Stimulated activated CD4-positive, alpha-beta T cell treated with anti-CD3 and anti-CD28 coated beads, Interleukin-4, amount 100 ng/mL, for 4 hours (primary cell): ENCODE results near the gene SLC66A3.
"Not testable (repeated sequence)": the region's sequence is repeated elsewhere in the genome, so short reads cannot be mapped to it uniquely, and the experiment has no call there.

Experiments
- DNase-seq, 2 experiments: peaks; one replicate each; pipeline ENCODE4 v3.0.0-alpha.2; 2020

The SLC66A3 gene

GRCh38 chr2:11165046-11165445, 9.8 kb downstream of the SLC66A3 start:
- not testable (repeated sequence) for DNase-seq

DNA sequence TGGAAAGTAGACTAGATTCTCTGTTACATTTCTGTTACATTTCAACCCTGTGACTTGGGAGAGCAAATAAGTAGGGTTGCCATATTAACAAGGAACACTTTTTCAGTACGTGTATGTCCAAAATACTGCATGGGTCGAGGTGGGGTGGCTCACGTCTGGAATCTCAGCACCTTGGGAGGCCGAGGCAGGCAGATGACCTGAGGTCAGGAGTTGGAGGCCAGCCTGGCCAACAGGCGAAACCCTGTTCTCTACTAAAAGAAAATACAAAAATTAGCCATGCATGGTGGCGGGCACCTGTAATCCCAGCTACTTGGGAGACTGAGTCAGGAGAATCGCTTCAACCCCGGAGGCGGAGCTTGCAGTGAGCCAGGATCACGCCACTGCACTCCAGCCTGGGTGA, 11.2 kb downstream of the SLC66A3 start:
- DNase-seq, result no peak

- DNase-seq, result no peak
These were observed 13.2 kb downstream of the SLC66A3 start for GRCh38 chr2:11168488-11168887.

DNA sequence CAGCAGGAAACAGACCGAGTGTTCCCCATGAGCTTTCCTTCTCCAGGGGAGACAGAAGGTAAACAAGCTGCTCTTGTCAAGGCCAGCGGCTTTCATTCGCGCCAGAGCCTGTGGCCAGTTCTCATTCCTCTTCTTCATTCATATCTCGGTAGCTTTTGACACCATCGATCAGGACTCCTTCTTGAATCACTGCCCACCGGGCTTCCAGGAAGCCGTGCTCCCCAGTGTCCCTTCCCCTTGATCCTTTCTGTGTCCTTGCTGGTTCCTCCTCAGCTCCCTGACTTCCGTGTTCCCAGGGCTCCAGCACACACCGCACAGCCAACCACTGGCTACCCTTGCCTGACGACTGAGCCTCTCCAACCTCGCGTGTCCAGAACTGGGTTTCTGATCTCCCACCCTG, 14.1 kb downstream of the SLC66A3 start:
- no peak for DNase-seq

DNA sequence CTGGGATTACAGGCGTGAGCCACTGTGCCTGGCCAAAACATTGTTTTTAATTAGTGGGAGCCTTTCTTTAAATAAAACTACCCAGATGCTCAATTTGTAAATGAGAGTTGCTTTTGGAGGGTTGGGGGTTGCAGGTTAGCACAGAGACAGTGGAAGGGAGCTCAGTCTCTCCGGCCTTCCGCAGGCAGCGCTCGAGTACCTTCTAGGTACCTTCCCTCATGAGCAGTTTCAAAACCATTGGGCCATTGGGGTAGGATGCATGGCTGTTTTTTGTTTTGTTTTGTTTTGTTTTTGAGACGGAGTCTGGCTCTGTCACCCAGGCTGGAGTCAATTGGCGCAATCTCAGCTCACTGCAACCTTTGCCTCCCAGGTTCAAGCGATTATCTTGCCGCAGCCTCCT, 19.0 kb downstream of the SLC66A3 start:
- DNase-seq, result no peak

GRCh38 chr2:11175293-11175795, 20.1 kb downstream of the SLC66A3 start:
- DNase-seq, result no peak

DNA sequence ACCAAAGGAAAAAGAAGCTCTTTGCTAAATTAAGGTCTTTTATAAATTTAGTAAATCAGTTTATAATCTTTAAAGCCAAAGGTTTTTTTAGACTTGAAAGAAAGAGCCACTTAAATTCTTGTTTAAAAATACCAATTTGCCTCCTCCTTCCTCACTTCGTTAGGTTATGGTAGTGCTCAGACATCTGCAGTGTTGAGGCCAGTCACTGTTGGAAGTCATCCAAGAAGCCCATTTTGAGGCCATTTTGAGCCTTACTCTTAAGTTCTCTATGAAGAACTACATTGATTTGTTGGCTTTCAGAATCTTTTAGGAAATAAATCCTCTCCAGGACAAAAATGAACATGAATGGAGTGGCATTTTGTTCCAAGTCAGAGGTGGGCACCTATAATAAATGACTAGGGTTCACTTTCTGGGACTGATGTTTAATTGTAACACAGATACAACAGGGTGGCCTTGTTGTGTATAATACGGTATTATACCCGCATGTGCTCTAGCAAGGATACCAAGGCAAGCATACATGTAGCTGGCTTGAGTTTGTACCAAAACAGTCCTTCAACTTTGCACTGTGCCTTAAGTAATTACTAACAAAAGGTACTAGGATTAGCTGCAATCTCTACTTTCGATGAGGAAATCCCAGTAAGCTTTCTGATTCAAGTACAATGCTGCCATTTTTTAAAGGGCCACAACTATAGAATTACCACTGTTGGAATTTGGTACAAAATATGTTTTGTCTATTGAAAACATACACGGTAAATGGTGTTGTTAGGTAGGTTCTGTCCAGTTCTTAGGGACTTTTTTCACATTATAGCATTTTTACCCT, 22.8 kb downstream of the SLC66A3 start:
- DNase-seq, result no peak

DNA sequence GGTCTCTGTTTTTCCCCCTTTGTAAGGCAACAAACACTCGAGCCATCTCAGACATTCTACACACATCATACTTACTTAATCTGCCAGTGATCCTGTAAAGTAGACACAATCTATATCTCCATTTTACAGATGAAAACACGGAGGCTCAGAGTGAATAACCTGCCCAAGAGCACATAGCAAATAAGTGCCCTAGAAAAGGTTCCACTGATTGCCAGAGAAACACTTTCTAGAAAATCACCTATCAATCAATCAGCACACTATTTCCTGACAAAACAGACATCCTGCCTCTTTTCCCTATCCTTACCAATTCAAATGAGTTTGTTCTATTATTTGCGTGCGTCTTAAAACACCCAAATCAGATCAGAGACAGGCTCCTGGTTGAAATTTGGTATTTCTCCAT, 23.9 kb downstream of the SLC66A3 start:
- DNase-seq, result no peak

DNA sequence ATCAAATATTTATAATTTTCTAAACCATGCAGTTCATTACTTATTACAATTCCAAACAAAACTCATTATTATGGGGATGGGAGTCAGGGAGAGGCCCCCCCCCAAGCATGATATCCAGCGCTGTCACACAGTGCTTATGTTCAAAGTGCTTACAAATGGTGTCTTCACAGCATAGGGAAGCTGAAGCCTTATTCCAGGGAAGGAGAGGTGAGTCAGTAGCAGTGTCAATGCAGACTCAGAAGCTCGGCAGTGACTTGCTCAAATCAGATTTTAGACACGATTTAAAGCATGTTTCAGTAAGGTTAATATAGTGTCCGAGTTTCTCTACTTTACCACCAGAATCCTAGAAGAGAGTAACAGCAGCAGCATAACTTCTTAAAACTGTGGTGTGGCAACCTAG, 24.6 kb downstream of the SLC66A3 start:
- DNase-seq, result no peak

DNA sequence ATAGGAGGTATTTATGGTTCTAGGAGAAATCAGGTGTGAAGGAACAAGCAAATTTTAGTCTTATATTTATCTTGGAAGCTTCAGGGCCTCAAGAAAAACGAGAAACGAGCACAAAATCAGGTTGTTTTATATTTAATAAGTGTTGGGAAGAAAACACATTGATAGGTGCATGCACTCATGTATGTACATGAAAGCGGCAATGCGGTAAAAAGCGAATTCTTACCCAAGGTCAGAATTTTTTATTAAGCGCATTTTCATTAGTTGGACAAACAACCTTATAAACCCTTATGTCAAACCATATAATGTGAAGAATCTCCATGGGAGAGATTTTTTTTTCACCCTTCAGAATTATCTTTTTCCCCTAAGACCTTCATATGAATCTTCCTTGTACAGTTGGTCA, 25.4 kb downstream of the SLC66A3 start:
- DNase-seq, result no peak

DNA sequence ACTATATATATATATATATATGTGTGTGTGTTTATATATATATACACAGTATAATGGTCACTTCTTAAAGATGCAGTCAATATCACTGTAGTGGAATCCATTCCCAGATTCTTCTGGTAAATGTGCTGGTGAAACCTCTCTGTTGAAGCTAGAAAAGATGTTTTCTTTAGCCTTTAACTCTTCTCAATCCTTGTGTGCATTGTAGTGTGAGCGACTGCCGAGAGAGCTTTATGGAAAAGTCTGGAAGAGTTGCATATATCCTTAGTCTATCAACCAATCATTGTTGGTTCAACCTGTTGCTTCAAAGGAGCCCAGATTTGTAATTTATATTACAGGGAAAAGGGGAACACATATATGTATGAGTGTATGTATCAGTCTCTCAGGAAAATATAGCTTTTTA, 27.7 kb downstream of the SLC66A3 start:
- DNase-seq, result no peak

DNA sequence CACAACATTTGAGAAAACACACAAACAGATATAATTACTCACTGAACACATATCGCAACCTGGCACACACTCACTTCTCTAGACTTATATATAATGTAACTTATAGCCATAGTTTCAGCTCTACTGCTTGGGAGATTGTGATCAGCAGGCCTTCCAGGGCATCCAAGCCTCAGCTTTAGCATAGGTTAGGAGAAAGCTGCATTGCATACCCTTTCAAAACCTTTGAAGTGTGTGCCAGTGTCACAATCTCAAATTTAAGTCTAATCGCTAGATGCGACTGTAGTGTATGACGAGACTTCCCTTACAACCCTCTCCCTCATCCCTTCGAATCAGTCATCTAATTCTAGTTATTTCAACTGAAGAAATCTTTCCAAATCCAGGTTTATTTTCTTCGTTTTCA, 30.9 kb downstream of the SLC66A3 start:
- DNase-seq, result no peak

- no peak for DNase-seq
These were observed 31.9 kb downstream of the SLC66A3 start for GRCh38 chr2:11187083-11187619.

- no peak for DNase-seq
These were observed 32.5 kb downstream of the SLC66A3 start for GRCh38 chr2:11187731-11188130.

DNA sequence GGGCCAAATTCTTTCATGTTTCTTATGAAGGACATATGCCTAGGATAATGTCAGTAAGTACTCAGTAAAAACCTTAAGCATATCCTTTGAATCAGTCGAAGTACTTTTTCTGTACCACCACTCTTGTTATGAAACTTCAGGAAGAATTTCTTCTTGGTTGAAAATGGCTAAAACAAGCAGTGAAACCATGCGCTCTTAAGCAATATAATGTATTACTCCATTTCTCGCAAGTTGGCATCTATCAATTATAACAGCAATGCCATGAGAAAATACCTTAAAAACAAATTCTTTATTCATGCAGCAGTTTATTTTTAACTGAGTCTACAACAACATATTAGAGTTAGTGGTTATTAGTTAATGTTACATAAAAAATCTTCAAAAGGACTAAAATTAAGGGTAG, 41.0 kb downstream of the SLC66A3 start:
- no peak for DNase-seq

DNA sequence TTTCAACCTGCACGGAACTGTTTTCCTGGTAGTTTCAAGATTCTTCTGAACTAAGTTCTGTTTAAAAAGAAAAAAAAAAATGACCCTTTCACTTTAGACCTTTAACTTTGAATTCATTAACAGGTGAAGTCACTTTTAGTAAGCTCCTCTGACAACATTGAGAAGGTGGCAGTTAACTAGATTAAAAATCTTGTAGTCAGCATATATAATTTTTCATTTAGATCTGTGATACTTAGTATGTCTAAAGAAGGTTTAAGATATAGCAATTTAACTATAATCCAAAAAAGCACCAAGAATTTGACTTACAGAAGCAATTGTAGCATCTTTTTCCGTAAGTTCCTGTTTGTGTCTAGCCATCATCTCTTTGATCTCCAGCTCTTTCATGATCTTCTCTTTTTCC, 45.4 kb downstream of the SLC66A3 start:
- DNase-seq, result no peak

DNA sequence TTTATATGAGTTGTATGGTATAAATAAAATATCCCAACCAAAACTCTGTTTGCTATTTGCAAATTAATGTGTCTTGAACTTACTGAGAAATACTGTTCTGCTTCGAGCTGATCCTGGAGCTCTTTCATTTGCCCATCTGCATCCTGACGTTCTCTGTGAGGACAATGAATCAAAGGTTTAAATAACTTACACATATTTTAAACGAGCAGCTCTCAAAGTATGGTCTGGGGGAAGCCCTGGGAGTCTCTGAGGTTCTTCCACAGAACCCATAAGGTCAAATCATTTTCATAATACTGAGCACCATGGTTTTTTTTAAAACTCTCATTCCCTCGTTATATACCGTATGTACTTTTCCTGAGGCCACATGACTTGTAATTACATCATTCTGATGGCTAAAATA, 46.7 kb downstream of the SLC66A3 start:
- DNase-seq, result no peak

DNA sequence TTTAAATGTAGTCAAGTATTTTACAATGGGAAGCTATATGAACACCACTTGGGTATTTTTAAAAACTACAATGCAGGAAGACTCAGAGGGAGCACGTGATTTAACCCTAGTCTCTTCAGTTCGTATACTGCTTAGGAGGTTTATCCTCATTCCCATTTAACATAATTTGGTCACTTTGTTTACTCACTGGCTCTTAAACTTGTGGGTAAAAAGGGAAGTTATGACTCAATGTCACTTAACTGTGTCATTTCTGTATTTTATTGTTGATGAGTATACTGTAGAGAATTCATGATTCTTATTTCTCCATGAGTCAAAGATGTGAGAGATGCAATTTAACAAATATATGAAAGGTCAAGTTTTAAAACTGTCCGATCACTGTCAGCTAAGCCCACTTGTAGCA, 48.2 kb downstream of the SLC66A3 start:
- DNase-seq, result no peak

DNA sequence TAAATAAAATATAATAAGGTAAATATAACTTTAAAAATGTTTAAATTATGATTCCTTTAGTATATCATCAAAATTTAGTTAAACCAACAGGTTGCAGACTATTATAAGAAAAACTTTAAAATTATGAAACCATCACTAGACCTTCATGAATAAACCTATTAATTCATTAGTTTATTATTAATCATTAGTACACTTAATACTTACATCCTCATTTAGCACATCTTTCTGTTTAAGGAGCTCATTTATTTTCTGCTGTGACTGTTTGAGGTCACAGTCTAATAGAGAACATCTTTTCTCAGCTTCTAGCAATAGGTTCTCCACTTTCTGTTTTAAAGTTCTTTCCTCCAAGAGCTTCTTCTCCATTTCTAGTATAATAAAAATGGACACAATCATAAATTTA, 52.8 kb downstream of the SLC66A3 start:
- no peak for DNase-seq

DNA sequence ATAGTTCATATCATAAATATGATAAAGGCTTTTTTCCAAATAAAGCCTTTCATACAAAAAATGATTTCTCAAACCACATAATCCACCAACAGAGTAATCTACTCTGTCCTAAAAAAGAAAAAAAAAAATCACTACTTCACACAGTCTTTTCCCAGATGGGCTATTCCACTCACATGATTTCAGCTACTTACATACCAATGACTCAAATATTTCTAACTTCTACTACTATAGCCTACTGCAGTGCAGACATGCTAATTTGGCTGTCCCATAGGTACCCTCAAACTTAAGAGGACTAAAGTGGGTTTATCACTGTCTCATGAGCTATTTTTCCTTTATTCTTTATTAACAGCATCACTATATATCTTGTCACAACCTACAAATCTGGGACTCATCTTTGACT, 57.4 kb downstream of the SLC66A3 start:
- DNase-seq, result no peak

- no peak for DNase-seq
These were observed 57.9 kb downstream of the SLC66A3 start for GRCh38 chr2:11213090-11213638.

GRCh38 chr2:11213975-11214374, 58.7 kb downstream of the SLC66A3 start:
- no peak for DNase-seq

DNA sequence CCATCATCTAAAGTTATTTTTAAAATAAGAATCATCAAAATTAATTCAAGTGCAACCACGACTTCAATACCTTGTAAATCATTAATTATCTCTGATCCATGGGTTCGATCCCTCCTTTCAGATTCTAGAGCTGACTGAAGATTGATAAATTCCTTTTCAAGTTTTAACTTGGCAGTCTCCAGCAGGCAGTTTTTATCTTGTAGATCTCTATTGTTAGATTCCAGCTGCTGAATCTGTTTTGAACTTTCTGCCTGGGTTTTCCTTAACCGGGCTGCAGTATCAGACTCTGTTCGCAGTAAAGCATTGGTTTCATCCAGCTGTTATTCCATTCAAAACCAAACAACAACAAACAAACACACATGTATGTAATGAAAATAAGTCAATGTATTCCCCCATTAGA, 59.5 kb downstream of the SLC66A3 start:
- no peak for DNase-seq

DNA sequence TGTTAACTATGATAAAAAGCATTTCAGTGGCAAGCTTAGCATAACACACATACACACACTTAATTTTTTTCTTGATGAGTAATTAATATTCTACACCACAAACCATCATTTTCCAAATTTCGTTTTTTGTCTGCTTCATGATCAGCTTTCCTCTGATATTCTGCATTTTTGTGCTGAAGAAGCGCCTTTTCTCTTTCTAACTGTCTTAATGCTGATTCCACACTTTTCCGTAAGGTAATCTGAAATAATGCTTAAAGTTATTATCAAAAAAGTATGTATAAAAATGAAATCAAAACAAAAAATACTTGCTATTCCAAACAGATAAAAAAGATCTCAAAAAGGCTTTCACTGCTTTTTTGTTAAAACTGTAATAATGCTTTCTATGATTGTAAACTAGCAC, 60.1 kb downstream of the SLC66A3 start:
- DNase-seq, result no peak

- DNase-seq, result no peak
These were observed 65.2 kb downstream of the SLC66A3 start for GRCh38 chr2:11220445-11220844.
